ENCODE measurements around the gene ARHGAP6. TPM values are rescaled to one million over a fixed set of nuclear protein-coding genes. Genes with fewer than 3 reads are reported as not detected.

Gene ARHGAP6
- total and polyA plus RNA-seq, 2 of the 13 experiments (the other 11 are each of a cell fraction or from before 2014, with no cell fraction given), result 0.11 TPM; not detected in 1

DNA sequence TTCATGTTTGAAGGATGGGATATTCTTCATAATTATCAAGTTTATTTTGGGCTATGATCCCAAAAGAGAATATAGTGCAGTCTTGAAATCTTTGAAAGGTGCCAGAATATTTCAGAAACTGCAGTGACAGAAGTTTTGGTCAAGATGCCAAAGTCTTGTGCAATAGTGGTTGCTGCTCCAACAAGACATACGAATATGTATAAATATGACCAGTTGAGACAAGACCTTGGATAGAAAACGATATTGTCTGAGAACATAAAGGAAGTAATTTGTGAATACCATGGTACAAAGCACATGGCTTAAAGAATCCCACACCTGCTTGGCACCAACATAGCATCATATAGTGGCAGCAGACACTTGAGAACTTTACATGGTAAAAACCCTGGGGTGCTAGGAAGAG is 421.1 kb downstream of the ARHGAP6 start:
- Histone ChIP-seq H3K4me1 (ENCODE audit: insufficient read depth, low read length) (no peaks in the 10 kb centered on the region), H3K36me3 (replicated peaks in 1 of 2; ENCODE audit: control insufficient read depth in 1 of 2, insufficient read depth in 2 of 2, low read length in 2 of 2) (no peaks in the 10 kb centered on the region), H3K9ac (ENCODE audit: insufficient read depth, low read depth, low read length) (no peak overlapping the region), H3K27ac (ENCODE audit: extremely low read length, insufficient read depth, low read length) (no peak overlapping the region), H3K27me3 (ENCODE audit: control insufficient read depth in 1 of 2, insufficient read depth in 2 of 2, low read length in 2 of 2) (no peaks in the 10 kb centered on the region), H4K20me1 (ENCODE audit: insufficient read depth, low read length) (no peaks in the 10 kb centered on the region), H3K4me3 (replicated peaks in 1 of 3; ENCODE audit: insufficient read depth in 1 of 3, low read depth in 2 of 3, low read length in 3 of 3) (no peak overlapping the region), H3K79me2 (ENCODE audit: insufficient read depth, low read length) (no peaks in the 10 kb centered on the region), H2AFZ (ENCODE audit: low read length) (no peak overlapping the region), H3K9me3 (ENCODE audit: low read length) (no peaks in the 10 kb centered on the region), H3K4me2 (ENCODE audit: low read depth, low read length) (no peak overlapping the region)
- ATAC-seq (no peak), DNase-seq (ENCODE audit: low spot score) (no peak), FAIRE-seq (no peak)
- no TSS peak for BruUV-seq (replicated peaks)
- intact Hi-C loops (cut with micrococcal nuclease; ENCODE audit: unreplicated experiment) (no loop called here), in situ Hi-C loops (cut with HindIII; ENCODE audit: extremely low pct_ligation_motif_present, low pct_unique_long_range_greater_than_20kb) (no loop called here)
- POLR2A ChIA-PET, result no interaction called here
- TF ChIP-seq SAP130 (CRISPR knock-in tag; IDR thresholded peaks at IDR 0.05; ENCODE audit: low read depth), result no peak
- no peak for TF ChIP-seq SAFB2 (CRISPR knock-in tag; IDR thresholded peaks at IDR 0.05; ENCODE audit: borderline replicate concordance, low read depth)
- TF ChIP-seq POLR2AphosphoS5 (IDR thresholded peaks at IDR 0.05; ENCODE audit: low read depth, low read length), result no peak
- TF ChIP-seq ZNF264 (CRISPR knock-in tag; IDR thresholded peaks at IDR 0.05), result no peak
- TF ChIP-seq REPIN1 (CRISPR knock-in tag; IDR thresholded peaks at IDR 0.05; ENCODE audit: borderline replicate concordance, low read depth), result no peak
- no peak for TF ChIP-seq ZNF790 (CRISPR knock-in tag; IDR thresholded peaks at IDR 0.05; ENCODE audit: borderline replicate concordance)
- no peak for TF ChIP-seq SETDB1 (CRISPR knock-in tag; IDR thresholded peaks at IDR 0.05; ENCODE audit: borderline replicate concordance)
- no peak for TF ChIP-seq TEAD3 (CRISPR knock-in tag; optimal IDR thresholded peaks at IDR 0.05; ENCODE audit: borderline replicate concordance)
- no peak for TF ChIP-seq ATAD3A (CRISPR knock-in tag; IDR thresholded peaks at IDR 0.05)
- no peak for TF ChIP-seq SALL2 (CRISPR knock-in tag; IDR thresholded peaks at IDR 0.05)
- no peak for TF ChIP-seq SNRNP70 (IDR thresholded peaks at IDR 0.05; ENCODE audit: low read depth, low read length)
- no peak for TF ChIP-seq HOXA9 (CRISPR knock-in tag; IDR thresholded peaks at IDR 0.05; ENCODE audit: borderline replicate concordance)
- no peak for TF ChIP-seq ZNF121 (CRISPR knock-in tag; IDR thresholded peaks at IDR 0.05)
- TF ChIP-seq ZNF501 (CRISPR knock-in tag; IDR thresholded peaks at IDR 0.05), result no peak
- no peak for TF ChIP-seq RELA (CRISPR knock-in tag; IDR thresholded peaks at IDR 0.05)
- TF ChIP-seq ARID2 (CRISPR knock-in tag; IDR thresholded peaks at IDR 0.05; ENCODE audit: borderline replicate concordance), result no peak
- no peak for TF ChIP-seq RARA (CRISPR knock-in tag; IDR thresholded peaks at IDR 0.05)
- CTCF ChIA-PET (ENCODE audit: low intra/inter-chr PET ratio, low total read pairs), result no interaction called here
- WGBS (ENCODE audit: low lambda C conversion rate), result 0% methylated on average over 2 of the region's 2 CpGs

Measured in HepG2 (cell line).